Stimulated activated CD4-positive, alpha-beta T cell treated with anti-CD3 and anti-CD28 coated beads, TNF-alpha, amount 100 ng/mL, for 24 hours (primary cell): ENCODE data around the gene ZCCHC10.
A peak's percentile ranks its signal among the peaks of the same experiment; 100 is the strongest.
"Not testable (repeated sequence)": the region's sequence is repeated elsewhere in the genome, so short reads cannot be mapped to it uniquely, and the experiment has no call there.

ENCODE experiments used
- DNase-seq, 3 experiments: peaks; one replicate each; pipeline ENCODE4 v3.0.0-alpha.2; 2020; ENCODE audit warnings: low read depth in 3 of 3

Gene ZCCHC10

GRCh38 chr5:133025804-133026663, at the start of gene ZCCHC10:
Gene ZCCHC10, minus strand, starts transcription at chr5:133026549. Its CDS starts 12 bp downstream, at chr5:133026537.
- peak; percentile 84 to 92 (median 88) for DNase-seq

DNA sequence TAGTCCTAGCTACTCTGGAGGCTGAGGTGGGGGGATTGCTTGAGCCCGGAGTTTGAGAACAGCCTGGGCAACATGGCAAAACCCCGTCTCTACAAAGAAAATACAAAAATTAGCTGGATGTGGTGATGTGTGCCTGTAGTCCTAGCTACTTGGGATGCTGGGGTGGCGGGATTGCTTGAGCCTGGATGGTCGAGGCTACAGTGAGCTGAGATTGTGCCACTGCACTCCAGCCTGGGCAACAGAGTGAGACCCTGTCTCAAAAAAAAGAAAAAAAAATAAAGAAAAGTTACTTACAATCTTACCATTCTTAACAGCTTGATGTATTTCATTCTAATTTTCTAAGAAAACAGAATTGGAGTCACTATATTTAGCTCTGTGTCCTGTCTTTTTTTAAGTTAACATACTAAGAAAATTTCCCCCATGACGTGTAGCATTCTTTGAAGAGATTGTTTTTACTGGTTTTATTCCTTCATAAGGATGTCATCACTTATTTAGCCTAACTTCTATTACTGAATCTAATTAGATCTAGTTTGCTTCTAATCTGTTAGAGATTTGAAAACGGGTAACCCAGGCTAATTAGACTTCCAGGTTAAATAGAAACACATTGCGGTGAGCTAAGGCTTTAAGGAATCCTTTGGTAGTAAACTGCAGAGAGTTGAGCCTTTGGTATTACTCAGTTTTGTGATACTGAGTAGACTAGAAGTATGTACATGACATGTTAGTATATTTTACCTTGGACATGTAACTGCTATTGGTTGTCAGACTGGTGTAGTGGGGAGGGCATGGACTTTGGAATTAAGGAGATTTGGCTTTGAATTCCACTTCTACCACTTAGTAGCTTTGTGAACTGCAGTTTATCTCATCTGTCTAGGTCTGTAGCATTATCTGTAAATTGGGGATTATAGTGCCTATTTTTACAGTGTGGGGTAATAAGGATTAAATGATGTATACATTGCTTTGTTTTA, 49.5 kb upstream of the ZCCHC10 start:
- DNase-seq = no peak

- DNase-seq = no peak
These were observed 45.7 kb upstream of the ZCCHC10 start for GRCh38 chr5:133072021-133072420.

DNA sequence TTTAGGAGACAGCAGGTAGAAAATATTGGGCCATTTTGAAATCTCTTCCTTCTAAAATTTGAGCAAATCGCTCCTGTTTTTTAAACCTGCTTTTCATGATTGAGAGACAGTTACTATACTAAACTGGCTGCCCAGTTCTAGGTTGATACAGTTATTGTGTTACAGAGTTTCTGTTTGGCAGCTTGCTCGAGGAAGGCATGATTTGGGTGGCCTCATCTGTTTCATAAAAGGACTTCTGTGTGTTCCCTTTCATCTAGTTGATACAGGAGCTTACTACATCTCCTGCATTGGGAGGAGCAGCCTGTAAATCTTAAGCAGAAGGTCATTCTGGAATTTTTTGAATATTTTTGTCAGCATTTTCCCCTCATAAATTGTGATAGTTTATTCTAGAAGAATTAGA, 39.7 kb upstream of the ZCCHC10 start:
- no peak for DNase-seq

- DNase-seq = no peak
These were observed 39.1 kb upstream of the ZCCHC10 start for GRCh38 chr5:133065471-133065870.

DNA sequence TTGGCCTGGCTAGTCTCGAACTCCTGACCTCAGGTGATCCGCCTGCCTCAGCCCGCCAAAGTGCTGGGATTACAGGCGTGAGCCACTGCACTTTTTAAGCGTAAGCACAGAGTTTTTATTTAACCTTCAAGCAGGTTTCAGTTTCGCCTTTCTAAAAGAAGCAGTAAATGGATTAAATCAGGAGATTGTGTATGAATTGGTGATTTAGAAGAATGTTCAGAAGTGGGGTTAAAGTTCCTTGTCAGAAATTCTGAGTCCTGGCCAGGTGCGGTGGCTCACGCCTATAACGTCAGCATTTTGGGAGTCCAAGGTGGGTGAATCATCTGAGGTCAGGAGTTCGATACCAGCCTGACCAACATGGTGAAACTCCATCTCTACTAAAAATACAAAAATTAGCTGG, 37.6 kb upstream of the ZCCHC10 start:
- no peak for DNase-seq

GRCh38 chr5:133062276-133062675, 35.9 kb upstream of the ZCCHC10 start:
- DNase-seq = no peak

GRCh38 chr5:133059621-133060020, 33.3 kb upstream of the ZCCHC10 start:
- DNase-seq = no peak

DNA sequence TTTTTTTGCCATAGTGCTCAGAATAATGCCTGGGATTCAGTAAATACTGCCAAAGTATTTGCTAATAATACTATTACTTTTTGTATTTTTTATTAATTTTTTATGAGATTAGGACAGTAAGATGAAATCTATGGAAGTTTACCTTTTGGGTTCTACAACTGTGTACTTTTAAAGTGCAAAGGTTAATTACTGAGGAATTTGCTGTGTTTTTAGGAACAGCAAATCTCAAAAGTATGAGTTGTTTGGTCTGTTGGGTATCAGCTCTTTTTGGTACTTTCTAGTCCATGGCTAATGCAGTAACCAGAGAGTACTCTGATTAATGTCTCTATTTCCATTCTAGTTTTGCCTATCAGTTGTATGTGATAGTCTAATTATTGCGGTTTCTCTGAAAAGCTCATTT, 30.5 kb upstream of the ZCCHC10 start:
- no peak for DNase-seq

DNA sequence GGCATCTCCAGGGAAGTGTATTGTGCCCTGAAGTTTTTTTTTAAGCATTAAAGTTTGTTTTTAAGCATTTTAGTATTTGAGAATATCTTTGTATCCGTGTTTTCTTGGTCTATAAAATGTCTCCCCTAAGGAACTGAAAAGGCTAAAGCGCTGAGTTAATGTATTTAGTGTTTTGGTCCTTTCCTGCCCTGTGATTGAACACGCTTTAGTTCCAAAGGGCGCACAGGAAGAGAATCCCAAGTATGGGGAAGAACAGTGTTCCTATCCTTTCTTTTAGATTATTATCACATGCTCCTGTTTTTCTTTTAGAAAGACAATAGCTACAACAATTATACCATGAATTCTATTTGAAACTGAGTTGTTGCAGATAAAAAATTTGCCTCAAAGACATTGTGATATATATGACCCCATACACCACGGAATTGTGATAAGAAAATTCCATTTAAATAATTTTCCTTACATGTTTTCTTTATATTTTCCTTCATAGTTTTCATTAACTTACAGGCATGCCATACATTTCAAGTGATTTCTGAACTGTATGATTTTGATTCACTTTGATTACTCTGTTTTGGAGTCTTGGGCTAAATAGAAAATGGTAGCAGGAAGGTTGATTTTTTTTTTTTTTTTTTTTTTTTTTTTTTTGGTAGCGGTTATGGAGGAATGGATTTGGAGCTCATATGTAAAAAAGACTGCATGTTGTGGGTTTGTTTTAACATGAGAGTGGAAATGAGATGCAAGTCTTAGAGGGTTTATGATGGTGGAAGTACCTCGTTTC, 28.5 kb upstream of the ZCCHC10 start:
- DNase-seq = no peak

GRCh38 chr5:133053448-133053847, 27.1 kb upstream of the ZCCHC10 start:
- DNase-seq = no peak

DNA sequence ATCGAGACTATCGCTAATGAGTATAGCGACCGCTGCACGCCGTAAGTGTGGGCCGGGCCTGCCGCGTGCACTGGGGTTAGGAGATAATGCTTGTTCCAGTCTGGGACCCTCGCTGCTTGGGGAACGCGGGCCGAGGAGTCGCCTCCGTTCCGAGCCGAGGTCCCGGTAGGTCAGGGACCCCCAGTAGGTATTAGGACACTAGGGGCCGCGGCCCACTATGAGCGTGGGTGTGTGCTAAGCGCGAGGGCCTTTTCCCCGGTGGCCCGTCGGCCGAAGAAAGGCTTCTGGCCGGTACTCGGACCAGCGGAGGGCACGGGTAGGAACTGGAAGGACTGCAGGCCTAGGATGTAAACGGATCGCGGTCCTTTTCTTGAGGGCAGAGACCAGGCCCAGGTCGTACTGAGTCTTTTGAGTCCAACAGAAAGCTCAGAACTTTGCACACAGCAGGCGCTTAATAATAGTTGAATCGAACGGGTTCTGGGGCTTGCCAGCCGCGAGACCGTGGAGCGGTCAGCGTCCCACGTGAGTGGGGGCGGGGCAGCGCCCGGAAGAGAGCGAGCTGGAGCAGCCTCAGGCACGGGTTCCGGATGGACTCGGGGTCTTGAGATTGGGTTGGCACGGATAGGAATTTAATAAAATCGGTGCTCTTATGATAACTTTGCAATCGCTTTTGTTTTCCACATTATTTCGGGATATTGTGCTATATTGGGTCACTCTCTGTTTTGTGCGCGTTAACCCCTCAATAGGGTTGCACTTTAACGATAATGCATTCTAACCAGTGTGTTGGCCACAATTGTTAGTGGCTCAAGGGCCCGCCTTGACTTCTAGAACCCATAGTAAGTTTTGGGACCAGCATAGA, 26.2 kb upstream of the ZCCHC10 start:
- DNase-seq = peak; percentile 24 to 66 (median 24)

GRCh38 chr5:133051542-133052316, 25.4 kb upstream of the ZCCHC10 start, which contains the start of gene HSPA4:
Gene HSPA4, plus strand, starts transcription at chr5:133052013. Its CDS starts 238 bp downstream, at chr5:133052251.
- DNase-seq = peak; percentile 93 to 96 (median 96)

- no peak for DNase-seq
These were observed 24.8 kb upstream of the ZCCHC10 start for GRCh38 chr5:133051061-133051541.

- DNase-seq = no peak
These were observed 24.2 kb upstream of the ZCCHC10 start for GRCh38 chr5:133050521-133050920.

- DNase-seq = no peak
These were observed 23.3 kb upstream of the ZCCHC10 start for GRCh38 chr5:133049726-133050048.

DNA sequence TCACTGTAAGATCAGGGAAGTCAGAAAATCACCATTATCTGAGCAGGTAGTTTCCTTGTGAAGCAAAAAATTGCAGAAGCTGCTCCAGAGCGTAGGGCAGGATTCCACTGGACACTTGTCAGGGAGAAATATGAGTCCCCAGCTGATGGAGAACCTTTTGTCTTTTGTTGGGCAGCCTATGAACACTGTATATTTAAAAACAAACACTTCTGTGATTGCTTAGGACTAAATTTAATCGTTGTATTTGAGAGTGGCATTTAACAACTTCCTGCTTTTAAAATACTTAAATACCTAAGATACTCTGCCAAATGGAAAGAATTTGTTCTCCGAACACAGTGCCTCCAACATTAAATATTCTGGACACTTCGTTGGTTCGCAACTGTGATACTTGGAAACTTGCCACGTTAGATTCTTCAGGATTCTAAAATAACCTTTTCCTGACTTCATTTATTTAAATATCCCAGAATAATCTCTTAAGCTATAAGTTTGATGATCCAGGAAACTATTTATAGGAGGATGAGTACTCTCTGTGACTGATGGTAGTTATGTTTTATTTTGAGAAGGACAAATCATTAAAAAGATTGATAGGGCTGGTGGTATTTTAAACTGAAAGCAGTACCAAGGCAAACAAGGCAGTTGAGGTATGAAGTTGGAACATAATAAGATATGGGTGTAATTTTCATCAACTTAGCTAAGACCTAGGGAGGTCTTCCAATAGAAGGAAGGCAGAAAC, 22.8 kb upstream of the ZCCHC10 start:
- DNase-seq = no peak

DNA sequence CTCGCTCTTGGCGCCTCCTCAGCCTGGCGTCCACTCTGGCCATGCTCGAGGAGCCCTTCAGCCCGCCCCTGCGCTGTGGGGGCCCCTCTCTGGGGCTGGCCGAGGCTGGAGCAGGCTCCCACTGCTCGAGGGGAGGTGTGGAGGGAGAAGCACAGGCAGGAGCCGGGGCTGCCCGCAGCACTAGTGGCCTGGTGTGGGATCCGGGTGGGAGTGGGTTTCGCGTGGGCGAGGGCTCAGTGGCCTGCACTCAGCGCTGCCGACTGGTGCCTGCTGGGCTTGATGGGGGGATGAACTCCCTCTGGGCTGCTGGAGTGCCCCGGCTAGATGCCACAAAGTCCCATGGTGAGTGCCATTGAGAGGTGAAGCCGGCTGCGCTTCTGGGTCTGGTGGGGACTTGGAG, 21.1 kb upstream of the ZCCHC10 start:
- DNase-seq = no peak

DNA sequence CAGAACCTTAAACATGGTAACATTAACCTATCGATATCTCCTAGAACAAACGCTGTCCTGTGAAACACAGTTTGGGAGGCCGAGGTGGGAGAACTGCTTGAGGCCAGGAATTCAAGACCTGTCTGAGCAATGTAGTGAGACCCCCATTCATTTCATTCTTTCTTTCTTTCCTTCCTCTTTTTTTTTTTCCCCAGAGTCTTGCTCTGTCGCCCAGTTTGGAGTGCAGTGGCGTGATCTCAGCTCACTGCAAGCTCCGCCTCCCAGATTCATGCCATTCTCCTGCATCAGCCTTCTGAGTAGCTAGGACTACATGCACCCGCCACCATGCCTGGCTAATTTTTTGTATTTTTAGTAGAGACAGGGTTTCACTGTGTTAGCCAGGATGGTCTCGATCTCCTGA, 20.2 kb upstream of the ZCCHC10 start:
- not testable (repeated sequence) for DNase-seq
